Hepatocyte (in vitro differentiated cells): ENCODE measurements around the gene ADGRL3.

Source experiments
- EZH2 ChIP-seq: fragments of 200-600 bp; sonication (generic); IDR thresholded peaks from 2 replicates; pipeline ENCODE4 v1.6.1; 2016; ENCODE audit warnings: antibody characterized with exemption, mild to moderate bottlenecking, borderline replicate concordance
- TF ChIP-seq, protein P1 (sequence below): fragments of 200-600 bp; sonication (generic); IDR thresholded peaks from 2 replicates; pipeline ENCODE4 v1.5.1; 2016; ENCODE audit warnings: antibody characterized with exemption, mild to moderate bottlenecking; ENCODE audit not compliant: poor library complexity

DNA sequence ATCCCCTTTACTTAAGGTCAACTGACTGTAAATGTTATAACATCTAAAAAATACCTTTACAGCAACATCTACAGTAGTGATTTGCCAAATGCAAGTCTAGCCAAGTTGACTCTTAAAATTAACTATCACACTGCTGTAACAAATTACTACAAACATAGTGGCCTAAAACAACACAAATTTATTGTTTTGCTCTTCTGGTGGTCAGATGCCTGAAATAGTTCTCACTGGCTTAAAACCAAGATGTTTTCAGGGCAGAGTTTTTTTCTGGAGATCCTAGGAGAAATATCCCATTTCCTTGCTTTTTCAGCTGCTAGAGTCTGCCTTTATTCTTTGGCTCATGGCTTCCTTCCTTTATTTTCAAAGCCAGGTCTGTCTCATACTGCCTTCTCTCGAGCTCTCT lies 120.5 kb downstream of the ADGRL3 start:
- TF ChIP-seq, protein P1, sequence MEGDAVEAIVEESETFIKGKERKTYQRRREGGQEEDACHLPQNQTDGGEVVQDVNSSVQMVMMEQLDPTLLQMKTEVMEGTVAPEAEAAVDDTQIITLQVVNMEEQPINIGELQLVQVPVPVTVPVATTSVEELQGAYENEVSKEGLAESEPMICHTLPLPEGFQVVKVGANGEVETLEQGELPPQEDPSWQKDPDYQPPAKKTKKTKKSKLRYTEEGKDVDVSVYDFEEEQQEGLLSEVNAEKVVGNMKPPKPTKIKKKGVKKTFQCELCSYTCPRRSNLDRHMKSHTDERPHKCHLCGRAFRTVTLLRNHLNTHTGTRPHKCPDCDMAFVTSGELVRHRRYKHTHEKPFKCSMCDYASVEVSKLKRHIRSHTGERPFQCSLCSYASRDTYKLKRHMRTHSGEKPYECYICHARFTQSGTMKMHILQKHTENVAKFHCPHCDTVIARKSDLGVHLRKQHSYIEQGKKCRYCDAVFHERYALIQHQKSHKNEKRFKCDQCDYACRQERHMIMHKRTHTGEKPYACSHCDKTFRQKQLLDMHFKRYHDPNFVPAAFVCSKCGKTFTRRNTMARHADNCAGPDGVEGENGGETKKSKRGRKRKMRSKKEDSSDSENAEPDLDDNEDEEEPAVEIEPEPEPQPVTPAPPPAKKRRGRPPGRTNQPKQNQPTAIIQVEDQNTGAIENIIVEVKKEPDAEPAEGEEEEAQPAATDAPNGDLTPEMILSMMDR: no peak
- no peak for TF ChIP-seq EZH2
